WTC11 (cell line): Measurements from ENCODE around the gene MAPT.

Source experiments
- FOXJ3 ChIP-seq: sonication (generic); formaldehyde crosslinking; IDR thresholded peaks from 2 replicates; pipeline ENCODE4 v1.9.0; 2021; ENCODE audit warnings: missing genetic modification reagents, mild to moderate bottlenecking, borderline replicate concordance
- JUN ChIP-seq: sonication (generic); formaldehyde crosslinking; IDR thresholded peaks from 2 replicates; pipeline ENCODE4 v1.8.0; 2023; ENCODE audit warnings: mild to moderate bottlenecking, missing genetic modification reagents
- NFYB ChIP-seq: sonication (generic); formaldehyde crosslinking; conservative IDR thresholded peaks from 2 replicates; pipeline ENCODE4 v1.8.0; 2022; ENCODE audit warnings: low read depth, missing genetic modification reagents
- TF ChIP-seq, protein P1 (sequence below): fragments of 200-600 bp; IDR thresholded peaks from 2 replicates; pipeline ENCODE4 v1.8.0; 2022; ENCODE audit warnings: antibody characterized with exemption
- TF ChIP-seq, protein P2 (sequence below): sonication (generic); formaldehyde crosslinking; IDR thresholded peaks from 2 replicates; pipeline ENCODE4 v1.8.1; 2023; ENCODE audit warnings: mild to moderate bottlenecking, missing genetic modification reagents, moderate library complexity

DNA sequence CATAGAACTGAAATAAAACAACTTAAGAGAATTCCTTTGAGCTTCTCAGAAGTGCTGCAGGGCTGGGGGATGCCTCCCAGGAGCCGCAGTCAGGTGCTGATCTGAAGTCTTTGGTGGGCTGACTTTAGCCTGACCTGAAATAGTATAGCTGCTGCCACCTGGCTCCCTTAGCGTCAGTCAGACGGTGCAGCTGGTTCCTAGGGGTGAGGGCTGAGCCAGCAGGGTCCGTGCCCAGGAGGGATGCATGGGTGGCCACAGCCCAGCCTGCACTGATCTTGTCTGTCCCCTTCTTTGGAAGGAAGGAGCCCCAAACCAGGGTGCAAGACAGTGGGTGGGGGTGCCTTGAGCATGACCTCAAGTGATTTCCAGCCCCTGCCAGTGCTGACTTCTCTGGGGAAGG is 11.5 kb downstream of the MAPT start:
- TF ChIP-seq, protein P1, sequence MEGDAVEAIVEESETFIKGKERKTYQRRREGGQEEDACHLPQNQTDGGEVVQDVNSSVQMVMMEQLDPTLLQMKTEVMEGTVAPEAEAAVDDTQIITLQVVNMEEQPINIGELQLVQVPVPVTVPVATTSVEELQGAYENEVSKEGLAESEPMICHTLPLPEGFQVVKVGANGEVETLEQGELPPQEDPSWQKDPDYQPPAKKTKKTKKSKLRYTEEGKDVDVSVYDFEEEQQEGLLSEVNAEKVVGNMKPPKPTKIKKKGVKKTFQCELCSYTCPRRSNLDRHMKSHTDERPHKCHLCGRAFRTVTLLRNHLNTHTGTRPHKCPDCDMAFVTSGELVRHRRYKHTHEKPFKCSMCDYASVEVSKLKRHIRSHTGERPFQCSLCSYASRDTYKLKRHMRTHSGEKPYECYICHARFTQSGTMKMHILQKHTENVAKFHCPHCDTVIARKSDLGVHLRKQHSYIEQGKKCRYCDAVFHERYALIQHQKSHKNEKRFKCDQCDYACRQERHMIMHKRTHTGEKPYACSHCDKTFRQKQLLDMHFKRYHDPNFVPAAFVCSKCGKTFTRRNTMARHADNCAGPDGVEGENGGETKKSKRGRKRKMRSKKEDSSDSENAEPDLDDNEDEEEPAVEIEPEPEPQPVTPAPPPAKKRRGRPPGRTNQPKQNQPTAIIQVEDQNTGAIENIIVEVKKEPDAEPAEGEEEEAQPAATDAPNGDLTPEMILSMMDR, result no peak
- TF ChIP-seq, protein P2, sequence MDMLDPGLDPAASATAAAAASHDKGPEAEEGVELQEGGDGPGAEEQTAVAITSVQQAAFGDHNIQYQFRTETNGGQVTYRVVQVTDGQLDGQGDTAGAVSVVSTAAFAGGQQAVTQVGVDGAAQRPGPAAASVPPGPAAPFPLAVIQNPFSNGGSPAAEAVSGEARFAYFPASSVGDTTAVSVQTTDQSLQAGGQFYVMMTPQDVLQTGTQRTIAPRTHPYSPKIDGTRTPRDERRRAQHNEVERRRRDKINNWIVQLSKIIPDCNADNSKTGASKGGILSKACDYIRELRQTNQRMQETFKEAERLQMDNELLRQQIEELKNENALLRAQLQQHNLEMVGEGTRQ (CRISPR knock-in tag), result no peak
- TF ChIP-seq FOXJ3 (CRISPR knock-in tag) (no peak), NFYB (no peak), JUN (CRISPR knock-in tag) (no peak)
